IPS-15b (cell line): ENCODE results near the gene C14orf39.
A peak's percentile ranks its signal among the peaks of the same experiment; 100 is the strongest.
"Not testable (repeated sequence)": the region's sequence is repeated elsewhere in the genome, so short reads cannot be mapped to it uniquely, and the experiment has no call there.

Experiments
- H3K27me3 ChIP-seq: one replicate; pipeline ENCODE4 v1.6.1; 2013; ENCODE audit warnings: low read length; ENCODE audit not compliant: control insufficient read depth, insufficient read depth
- H3K36me3 ChIP-seq: one replicate; pipeline ENCODE4 v1.6.1; 2013; ENCODE audit warnings: low read length; ENCODE audit not compliant: control insufficient read depth, insufficient read depth
- H3K4me1 ChIP-seq: one replicate; pipeline ENCODE4 v1.6.1; 2013; ENCODE audit warnings: mild to moderate bottlenecking, low read length; ENCODE audit not compliant: control insufficient read depth, insufficient read depth
- H3K4me3 ChIP-seq: one replicate; pipeline ENCODE4 v1.5.1; 2013; ENCODE audit warnings: low read depth, low read length
- H3K9ac ChIP-seq: one replicate; pipeline ENCODE4 v1.6.1; 2013; ENCODE audit warnings: low read depth, mild to moderate bottlenecking, low read length
- H3K9me3 ChIP-seq: one replicate; pipeline ENCODE4 v1.6.1; 2013; ENCODE audit warnings: mild to moderate bottlenecking, low read length; ENCODE audit not compliant: control insufficient read depth, insufficient read depth

C14orf39 gene

GRCh38 chr14:60487211-60487610 lies 1.3 kb upstream of the C14orf39 start:
- H3K9me3 ChIP-seq, result no peaks in the 10 kb centered on the region
- H3K27me3 ChIP-seq, result peaks cover 48% of the 10 kb centered on the region
- no peak overlapping the region for H3K4me3 ChIP-seq
- H3K36me3 ChIP-seq, result no peaks in the 10 kb centered on the region
- H3K4me1 ChIP-seq, result no peaks in the 10 kb centered on the region
- H3K9ac ChIP-seq, result no peak overlapping the region

GRCh38 chr14:60485057-60485597 lies 736 bp downstream of the C14orf39 start:
- H3K36me3 ChIP-seq, result no peaks in the 10 kb centered on the region
- peaks cover 4% of the 10 kb centered on the region for H3K9me3 ChIP-seq
- H3K9ac ChIP-seq, result peak overlapping the region; percentile 27
- H3K27me3 ChIP-seq, result peaks cover 40% of the 10 kb centered on the region
- H3K4me3 ChIP-seq, result peak overlapping the region; percentile 74
- no peaks in the 10 kb centered on the region for H3K4me1 ChIP-seq

- H3K9me3 ChIP-seq, result peaks cover 4% of the 10 kb centered on the region
- no peaks in the 10 kb centered on the region for H3K4me1 ChIP-seq
- no peaks in the 10 kb centered on the region for H3K36me3 ChIP-seq
- no peak overlapping the region for H3K4me3 ChIP-seq
- peaks cover 33% of the 10 kb centered on the region for H3K27me3 ChIP-seq
- H3K9ac ChIP-seq, result no peak overlapping the region
These were observed 3.1 kb downstream of the C14orf39 start for GRCh38 chr14:60482743-60483142.

- H3K27me3 ChIP-seq, result peaks cover 12% of the 10 kb centered on the region
- H3K9ac ChIP-seq, H3K4me3 ChIP-seq, H3K4me1 ChIP-seq, H3K36me3 ChIP-seq, H3K9me3 ChIP-seq: not testable (repeated sequence)
These were observed 5.6 kb downstream of the C14orf39 start for GRCh38 chr14:60480248-60480647.

GRCh38 chr14:60455875-60456274 lies 30.0 kb downstream of the C14orf39 start:
- Histone ChIP-seq H3K9ac (no peak overlapping the region), H3K36me3 (no peaks in the 10 kb centered on the region), H3K4me1 (no peaks in the 10 kb centered on the region), H3K4me3 (no peak overlapping the region), H3K27me3 (no peaks in the 10 kb centered on the region), H3K9me3 (no peaks in the 10 kb centered on the region)

GRCh38 chr14:60430276-60430675 lies 55.6 kb downstream of the C14orf39 start:
- H3K27me3 ChIP-seq, result no peaks in the 10 kb centered on the region
- H3K9ac ChIP-seq, result no peak overlapping the region
- H3K4me3 ChIP-seq, result no peak overlapping the region
- H3K4me1 ChIP-seq, result no peaks in the 10 kb centered on the region
- H3K9me3 ChIP-seq, result peaks cover 6% of the 10 kb centered on the region
- H3K36me3 ChIP-seq, result no peaks in the 10 kb centered on the region

GRCh38 chr14:60420050-60420449 lies 65.8 kb downstream of the C14orf39 start:
- no peaks in the 10 kb centered on the region for H3K36me3 ChIP-seq
- H3K9ac ChIP-seq, result no peak overlapping the region
- H3K4me1 ChIP-seq, result peaks cover 12% of the 10 kb centered on the region
- no peaks in the 10 kb centered on the region for H3K9me3 ChIP-seq
- no peaks in the 10 kb centered on the region for H3K27me3 ChIP-seq
- no peak overlapping the region for H3K4me3 ChIP-seq

GRCh38 chr14:60397550-60397949 lies 88.3 kb downstream of the C14orf39 start:
- H3K4me1 ChIP-seq, H3K4me3 ChIP-seq, H3K9me3 ChIP-seq, H3K36me3 ChIP-seq, H3K9ac ChIP-seq, H3K27me3 ChIP-seq: not testable (repeated sequence)

- Histone ChIP-seq H3K4me3 (no peak overlapping the region), H3K36me3 (no peaks in the 10 kb centered on the region), H3K4me1 (no peaks in the 10 kb centered on the region), H3K9ac (no peak overlapping the region), H3K9me3 (no peaks in the 10 kb centered on the region), H3K27me3 (no peaks in the 10 kb centered on the region)
These were observed 89.0 kb downstream of the C14orf39 start for GRCh38 chr14:60396718-60397343.
